AG09309 (cell line): ENCODE measurements around the gene ZFPM1.

Experiments used
- DNase-seq: peaks from one replicate; pipeline ENCODE4 v3.0.0-alpha.2; 2010; ENCODE audit warnings: low read depth
- H3K4me3 ChIP-seq: 2 replicates; pipeline ENCODE4 v1.5.1; 2011; ENCODE audit warnings: mild to moderate bottlenecking, low read depth, low read length, moderate library complexity; ENCODE audit not compliant: control insufficient read depth
- TF ChIP-seq, protein P1 (sequence below): IDR thresholded peaks from 2 replicates; pipeline ENCODE4 v1.5.1; 2011; ENCODE audit warnings: mild to moderate bottlenecking, low read depth, low read length, inconsistent platforms; ENCODE audit not compliant: insufficient read depth, control insufficient read depth; ENCODE audit errors: missing control alignments

The ZFPM1 gene

DNA sequence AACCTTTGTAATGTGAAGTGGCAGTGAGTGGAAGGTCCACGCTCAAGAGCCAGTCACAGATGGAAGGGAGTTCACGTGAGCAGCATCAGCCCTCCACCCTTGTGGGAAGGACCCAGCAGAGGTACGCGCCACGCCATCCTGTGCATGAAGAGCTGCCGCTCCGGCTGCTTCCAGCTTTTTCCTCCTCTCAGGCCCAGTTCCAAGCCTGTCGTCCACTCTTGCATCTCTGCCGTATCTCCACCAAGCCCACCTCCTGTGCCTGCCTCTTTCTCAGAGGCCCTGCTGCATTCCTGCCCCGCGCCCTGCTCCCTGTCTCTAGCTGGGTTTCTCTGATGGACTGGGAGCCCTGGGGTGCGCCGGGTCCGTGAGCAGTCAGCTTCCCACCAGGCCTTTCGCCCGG lies 127.3 kb downstream of the ZFPM1 start:
- no peak for DNase-seq
- H3K4me3 ChIP-seq, result no peak overlapping the region
- TF ChIP-seq, protein P1, sequence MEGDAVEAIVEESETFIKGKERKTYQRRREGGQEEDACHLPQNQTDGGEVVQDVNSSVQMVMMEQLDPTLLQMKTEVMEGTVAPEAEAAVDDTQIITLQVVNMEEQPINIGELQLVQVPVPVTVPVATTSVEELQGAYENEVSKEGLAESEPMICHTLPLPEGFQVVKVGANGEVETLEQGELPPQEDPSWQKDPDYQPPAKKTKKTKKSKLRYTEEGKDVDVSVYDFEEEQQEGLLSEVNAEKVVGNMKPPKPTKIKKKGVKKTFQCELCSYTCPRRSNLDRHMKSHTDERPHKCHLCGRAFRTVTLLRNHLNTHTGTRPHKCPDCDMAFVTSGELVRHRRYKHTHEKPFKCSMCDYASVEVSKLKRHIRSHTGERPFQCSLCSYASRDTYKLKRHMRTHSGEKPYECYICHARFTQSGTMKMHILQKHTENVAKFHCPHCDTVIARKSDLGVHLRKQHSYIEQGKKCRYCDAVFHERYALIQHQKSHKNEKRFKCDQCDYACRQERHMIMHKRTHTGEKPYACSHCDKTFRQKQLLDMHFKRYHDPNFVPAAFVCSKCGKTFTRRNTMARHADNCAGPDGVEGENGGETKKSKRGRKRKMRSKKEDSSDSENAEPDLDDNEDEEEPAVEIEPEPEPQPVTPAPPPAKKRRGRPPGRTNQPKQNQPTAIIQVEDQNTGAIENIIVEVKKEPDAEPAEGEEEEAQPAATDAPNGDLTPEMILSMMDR, result no peak

DNA sequence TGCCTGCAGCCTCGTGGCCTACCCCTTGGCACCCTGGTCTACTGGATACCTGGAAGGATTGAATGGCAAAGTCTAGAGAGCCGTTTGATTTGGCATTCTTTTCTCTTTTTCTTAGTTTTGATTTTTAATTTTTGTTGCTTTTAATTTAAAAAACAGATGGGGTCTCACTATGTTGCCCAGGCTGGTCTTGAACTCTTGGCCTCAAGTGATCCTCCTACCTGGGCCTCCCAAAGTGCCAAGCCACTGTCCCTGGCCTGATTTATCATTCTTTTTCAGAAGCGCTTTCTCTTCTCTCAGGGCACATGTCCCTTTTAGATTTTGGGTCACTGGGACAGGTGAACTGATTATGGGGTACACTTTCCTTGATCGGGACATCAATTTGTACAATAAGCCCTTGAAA lies 128.0 kb downstream of the ZFPM1 start:
- H3K4me3 ChIP-seq, result no peak overlapping the region
- DNase-seq, result no peak
- TF ChIP-seq, protein P1, result no peak

DNA sequence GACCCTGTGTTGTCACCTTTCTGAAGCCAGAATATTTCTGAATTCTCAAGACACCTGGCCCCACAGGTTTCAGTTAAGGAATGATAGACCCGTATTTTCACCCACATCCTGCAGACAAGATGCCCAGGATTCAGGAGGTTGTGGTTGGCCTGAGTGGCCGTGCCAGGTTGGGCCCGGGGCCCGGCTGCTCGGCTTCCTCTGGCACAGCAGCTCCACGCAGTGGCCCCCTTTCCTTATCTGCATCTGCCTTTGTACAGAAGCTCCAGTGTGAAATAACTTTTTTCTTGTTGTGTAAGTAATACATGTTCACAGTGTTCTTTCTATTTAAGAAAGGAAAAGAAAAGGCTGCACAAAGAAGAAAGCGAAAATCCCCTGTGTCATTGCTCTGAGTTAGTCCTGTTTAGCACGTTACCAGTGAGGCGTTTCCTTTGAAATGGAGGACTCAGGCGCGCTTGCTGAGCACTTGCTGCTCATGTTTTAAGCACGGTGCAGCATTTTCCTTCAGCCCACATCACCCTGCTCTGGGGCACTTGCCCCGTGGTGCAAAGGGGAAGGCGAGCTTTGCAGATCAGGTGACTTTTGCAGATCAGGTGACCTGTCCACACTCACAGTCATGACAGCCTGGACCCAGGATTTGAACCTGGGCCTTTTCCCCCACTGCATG lies 130.0 kb downstream of the ZFPM1 start:
- DNase-seq, result no peak
- H3K4me3 ChIP-seq, result no peak overlapping the region
- TF ChIP-seq, protein P1, result no peak

DNA sequence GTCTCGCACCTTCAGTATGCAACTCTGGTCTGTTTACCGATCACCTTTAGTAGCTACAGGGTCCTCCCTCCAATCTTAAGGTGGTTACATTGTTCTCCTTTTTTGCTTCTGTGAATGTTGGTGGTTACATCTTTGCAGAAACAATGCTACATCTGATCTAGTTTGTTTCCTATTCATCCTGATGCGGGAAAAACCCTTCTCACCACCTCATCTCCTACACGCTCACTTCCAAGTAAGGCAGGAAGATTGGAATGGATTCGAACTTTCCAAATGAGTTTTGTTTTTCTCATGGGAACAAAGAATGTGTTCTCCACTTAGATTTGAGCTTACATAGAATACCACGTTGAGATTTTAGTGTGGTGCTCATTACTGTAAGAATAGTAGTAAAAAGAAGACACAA lies 131.6 kb downstream of the ZFPM1 start:
- no peak overlapping the region for H3K4me3 ChIP-seq
- TF ChIP-seq, protein P1, result no peak

DNA sequence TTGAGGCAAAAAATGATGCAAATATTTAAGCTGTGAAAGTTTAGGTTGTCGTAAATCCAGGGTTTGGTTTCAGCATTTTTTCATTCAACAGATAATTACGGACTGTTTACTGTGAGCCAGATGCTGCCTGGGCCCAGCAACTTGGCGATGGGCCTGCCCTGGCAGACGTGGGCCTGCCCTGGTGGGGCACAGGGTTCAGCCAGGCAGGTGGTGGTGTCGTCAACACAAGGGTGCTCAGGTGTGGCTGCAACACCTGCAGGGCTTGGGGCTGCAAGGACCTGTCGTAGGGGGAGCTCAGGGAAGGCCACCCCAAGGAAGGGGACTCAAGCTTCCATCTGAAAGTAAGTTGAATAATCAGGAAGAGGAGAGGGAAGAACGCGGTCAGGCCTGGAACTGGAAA lies 132.2 kb downstream of the ZFPM1 start:
- no peak overlapping the region for H3K4me3 ChIP-seq
- no peak for DNase-seq
- TF ChIP-seq, protein P1, result no peak

More for the DNA sequence above, 131.6 kb downstream of the ZFPM1 start:
- no peak for DNase-seq

DNA sequence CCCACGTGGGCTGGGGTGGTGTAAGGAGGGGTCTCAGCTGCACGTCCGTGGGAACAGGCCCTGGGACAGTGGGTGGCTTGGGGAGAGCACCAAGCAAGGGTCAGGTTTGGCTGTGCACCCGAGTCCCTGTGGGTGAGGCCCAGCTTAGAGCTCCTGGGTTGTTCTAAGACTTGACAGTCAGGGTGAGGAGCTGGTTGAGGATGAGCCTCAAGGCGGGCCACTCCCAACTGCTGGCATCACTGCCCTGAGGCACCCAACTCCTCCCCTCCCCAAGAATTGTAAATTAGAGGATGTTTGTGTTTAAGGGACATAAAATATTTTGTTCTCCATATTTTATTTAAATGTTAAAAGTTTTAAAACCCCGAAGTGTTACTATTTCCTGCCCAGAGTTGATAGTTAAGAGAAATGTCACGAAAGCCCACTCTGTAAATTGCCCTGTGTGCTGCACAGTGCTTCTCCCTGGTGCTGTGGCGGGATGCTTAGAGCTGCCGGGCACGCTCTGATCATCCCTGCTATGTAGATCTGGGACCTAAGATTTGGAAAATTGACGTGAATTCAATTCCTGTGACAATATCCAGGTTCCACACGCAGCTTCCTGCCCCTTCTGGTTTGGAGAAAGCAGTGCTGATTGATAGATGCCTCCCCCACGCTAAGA lies 133.0 kb downstream of the ZFPM1 start:
- TF ChIP-seq, protein P1, result no peak
- H3K4me3 ChIP-seq, result no peak overlapping the region
- DNase-seq, result no peak
